ENCODE results near the gene LGMN. TPM values are rescaled to one million over a fixed set of nuclear protein-coding genes. Genes with fewer than 3 reads are reported as not detected.

LGMN gene
- total and polyA plus RNA-seq, 2 of the 13 experiments (the other 11 are each of a cell fraction or from before 2014, with no cell fraction given): 28.9 to 76.4 TPM

DNA sequence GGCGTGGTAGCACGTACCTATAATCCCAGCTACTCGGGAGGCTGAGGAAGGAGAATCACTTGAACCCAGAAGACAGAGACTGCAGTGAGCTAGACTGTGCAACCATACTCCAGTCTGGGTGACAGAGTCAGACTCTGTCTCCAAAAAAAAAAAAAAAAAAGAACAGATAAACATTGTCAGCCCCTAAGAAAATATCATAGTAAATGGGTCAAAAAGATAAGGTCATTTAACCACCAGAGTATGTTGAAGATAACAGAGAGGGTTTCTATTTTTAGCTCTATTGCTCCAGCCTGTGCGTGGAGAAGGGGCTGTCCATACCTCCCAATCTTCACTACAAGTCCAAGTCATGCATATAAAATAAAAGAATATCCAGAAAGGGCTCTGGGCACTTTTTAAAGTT is 15.4 kb downstream of the LGMN start:
- WGBS (ENCODE audit: low lambda C conversion rate): 93% methylated on average over 4 of the region's 4 CpGs
- TF ChIP-seq, protein P1, sequence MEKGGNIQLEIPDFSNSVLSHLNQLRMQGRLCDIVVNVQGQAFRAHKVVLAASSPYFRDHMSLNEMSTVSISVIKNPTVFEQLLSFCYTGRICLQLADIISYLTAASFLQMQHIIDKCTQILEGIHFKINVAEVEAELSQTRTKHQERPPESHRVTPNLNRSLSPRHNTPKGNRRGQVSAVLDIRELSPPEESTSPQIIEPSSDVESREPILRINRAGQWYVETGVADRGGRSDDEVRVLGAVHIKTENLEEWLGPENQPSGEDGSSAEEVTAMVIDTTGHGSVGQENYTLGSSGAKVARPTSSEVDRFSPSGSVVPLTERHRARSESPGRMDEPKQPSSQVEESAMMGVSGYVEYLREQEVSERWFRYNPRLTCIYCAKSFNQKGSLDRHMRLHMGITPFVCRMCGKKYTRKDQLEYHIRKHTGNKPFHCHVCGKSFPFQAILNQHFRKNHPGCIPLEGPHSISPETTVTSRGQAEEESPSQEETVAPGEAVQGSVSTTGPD (CRISPR knock-in tag; IDR thresholded peaks at IDR 0.05): no peak
- TF ChIP-seq YEATS4 (CRISPR knock-in tag; IDR thresholded peaks at IDR 0.05; ENCODE audit: borderline replicate concordance) (no peak), SP5 (CRISPR knock-in tag; IDR thresholded peaks at IDR 0.05; ENCODE audit: borderline replicate concordance, low read depth) (no peak), NFE2 (CRISPR knock-in tag; IDR thresholded peaks at IDR 0.05) (no peak), ZNF550 (CRISPR knock-in tag; IDR thresholded peaks at IDR 0.05; ENCODE audit: borderline replicate concordance) (no peak), XBP1 (CRISPR knock-in tag; IDR thresholded peaks at IDR 0.05) (no peak), ZNF10 (CRISPR knock-in tag; IDR thresholded peaks at IDR 0.05; ENCODE audit: borderline replicate concordance, low read depth) (no peak), ELF1 (CRISPR knock-in tag; IDR thresholded peaks at IDR 0.05) (no peak)
- TF ChIP-seq, protein P2, sequence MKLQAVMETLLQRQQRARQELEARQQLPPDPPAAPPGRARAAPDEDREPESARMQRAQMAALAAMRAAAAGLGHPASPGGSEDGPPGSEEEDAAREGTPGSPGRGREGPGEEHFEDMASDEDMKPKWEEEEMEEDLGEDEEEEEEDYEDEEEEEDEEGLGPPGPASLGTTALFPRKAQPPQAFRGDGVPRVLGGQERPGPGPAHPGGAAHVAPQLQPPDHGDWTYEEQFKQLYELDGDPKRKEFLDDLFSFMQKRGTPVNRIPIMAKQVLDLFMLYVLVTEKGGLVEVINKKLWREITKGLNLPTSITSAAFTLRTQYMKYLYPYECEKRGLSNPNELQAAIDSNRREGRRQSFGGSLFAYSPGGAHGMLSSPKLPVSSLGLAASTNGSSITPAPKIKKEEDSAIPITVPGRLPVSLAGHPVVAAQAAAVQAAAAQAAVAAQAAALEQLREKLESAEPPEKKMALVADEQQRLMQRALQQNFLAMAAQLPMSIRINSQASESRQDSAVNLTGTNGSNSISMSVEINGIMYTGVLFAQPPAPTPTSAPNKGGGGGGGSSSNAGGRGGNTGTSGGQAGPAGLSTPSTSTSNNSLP (IDR thresholded peaks at IDR 0.05; ENCODE audit: low read depth, low read length): no peak
- no peaks in the 10 kb centered on the region for H3K9me3 ChIP-seq (ENCODE audit: low read length)
- intact Hi-C loops (cut with micrococcal nuclease; ENCODE audit: unreplicated experiment): no loop called here
- no peak overlapping the region for H3K27ac ChIP-seq (ENCODE audit: extremely low read length, insufficient read depth, low read length)
- H3K4me2 ChIP-seq (ENCODE audit: low read depth, low read length): no peak overlapping the region
- no peak overlapping the region for H3K4me3 ChIP-seq (replicated peaks in 1 of 3; ENCODE audit: insufficient read depth in 1 of 3, low read depth in 2 of 3, low read length in 3 of 3)
- H4K20me1 ChIP-seq (ENCODE audit: insufficient read depth, low read length): no peaks in the 10 kb centered on the region
- in situ Hi-C loops (cut with HindIII; ENCODE audit: extremely low pct_ligation_motif_present, low pct_unique_long_range_greater_than_20kb): no loop called here
- H2AFZ ChIP-seq (ENCODE audit: low read length): no peak overlapping the region
- FAIRE-seq (no peak), ATAC-seq (no peak), DNase-seq (ENCODE audit: low spot score) (no peak)
- H3K4me1 ChIP-seq (ENCODE audit: insufficient read depth, low read length): peaks cover 9% of the 10 kb centered on the region; the same call in 1 of the 2 replicates
- H3K36me3 ChIP-seq (replicated peaks in 1 of 2; ENCODE audit: control insufficient read depth in 1 of 2, insufficient read depth in 2 of 2, low read length in 2 of 2): peaks cover 4 to 13% of the 10 kb centered on the region in 2 experiments; a peak in 3 of 5 replicates
- no TSS peak for BruUV-seq (replicated peaks)
- no peak overlapping the region for H3K9ac ChIP-seq (ENCODE audit: insufficient read depth, low read depth, low read length)
- H3K27me3 ChIP-seq (ENCODE audit: control insufficient read depth in 1 of 2, insufficient read depth in 2 of 2, low read length in 2 of 2): no peaks in the 10 kb centered on the region
- H3K79me2 ChIP-seq (ENCODE audit: insufficient read depth, low read length): peaks cover 2% of the 10 kb centered on the region
- ChIA-PET CTCF (ENCODE audit: low intra/inter-chr PET ratio, low total read pairs) (no interaction called here), POLR2A (no interaction called here)
